Occipital lobe (tissue), 2 donors: ENCODE results near the gene CLHC1. TPM values are rescaled to one million over a fixed set of nuclear protein-coding genes. Genes with fewer than 3 reads are reported as not detected.

Source experiments
- DNase-seq: peaks from one replicate; lab custom pipeline; 2025; lab: John Stamatoyannopoulos, UW
- total RNA-seq: library from RNA; depleted of rRNA; stranded (reverse); fragments of >200 nt; gene quantifications from one replicate; pipeline ENCODE4 v1.2.3, GENCODE V29; 2014

Gene CLHC1
- total RNA-seq, 1 donor from 2014 or later, result 53.0 TPM

DNA sequence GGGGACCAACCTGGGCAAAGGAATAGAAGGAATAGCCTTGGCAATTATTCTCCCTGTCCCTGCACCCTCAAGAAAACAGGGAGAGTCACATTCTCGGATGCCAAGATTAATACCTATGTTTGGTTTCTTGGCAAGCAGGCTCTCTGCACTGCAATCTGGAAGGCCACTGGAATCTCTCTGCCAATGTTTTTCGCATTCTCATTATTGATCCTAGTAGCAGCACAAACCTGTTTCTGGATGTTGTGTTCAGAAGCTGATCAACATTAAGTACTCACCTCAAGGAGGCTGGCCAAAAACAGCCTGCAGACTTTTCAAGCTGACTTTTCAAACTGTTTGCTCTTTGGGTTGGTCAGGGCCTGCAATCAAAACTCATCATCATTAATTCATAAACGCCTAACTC, 62.2 kb downstream of the CLHC1 start:
- DNase-seq, result no peak

DNA sequence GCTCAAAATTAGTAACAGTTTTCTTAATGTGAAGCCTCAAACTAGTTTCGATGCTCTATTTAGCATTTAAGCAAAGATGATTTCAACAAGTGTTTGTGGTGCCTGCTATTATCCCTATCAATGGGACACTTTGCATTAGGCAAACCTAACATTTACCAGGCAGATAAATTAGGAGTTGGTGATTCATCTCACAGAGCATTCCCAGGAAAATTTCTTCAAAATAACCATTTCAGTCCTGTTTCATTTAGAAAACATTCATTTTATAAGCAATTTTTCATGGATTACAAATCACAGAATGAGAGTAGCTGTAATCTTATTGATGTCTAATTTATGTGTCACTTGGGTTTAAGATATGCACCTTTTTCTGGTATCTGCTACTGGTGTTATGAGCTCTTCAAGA, 62.7 kb downstream of the CLHC1 start:
- DNase-seq, result no peak

DNA sequence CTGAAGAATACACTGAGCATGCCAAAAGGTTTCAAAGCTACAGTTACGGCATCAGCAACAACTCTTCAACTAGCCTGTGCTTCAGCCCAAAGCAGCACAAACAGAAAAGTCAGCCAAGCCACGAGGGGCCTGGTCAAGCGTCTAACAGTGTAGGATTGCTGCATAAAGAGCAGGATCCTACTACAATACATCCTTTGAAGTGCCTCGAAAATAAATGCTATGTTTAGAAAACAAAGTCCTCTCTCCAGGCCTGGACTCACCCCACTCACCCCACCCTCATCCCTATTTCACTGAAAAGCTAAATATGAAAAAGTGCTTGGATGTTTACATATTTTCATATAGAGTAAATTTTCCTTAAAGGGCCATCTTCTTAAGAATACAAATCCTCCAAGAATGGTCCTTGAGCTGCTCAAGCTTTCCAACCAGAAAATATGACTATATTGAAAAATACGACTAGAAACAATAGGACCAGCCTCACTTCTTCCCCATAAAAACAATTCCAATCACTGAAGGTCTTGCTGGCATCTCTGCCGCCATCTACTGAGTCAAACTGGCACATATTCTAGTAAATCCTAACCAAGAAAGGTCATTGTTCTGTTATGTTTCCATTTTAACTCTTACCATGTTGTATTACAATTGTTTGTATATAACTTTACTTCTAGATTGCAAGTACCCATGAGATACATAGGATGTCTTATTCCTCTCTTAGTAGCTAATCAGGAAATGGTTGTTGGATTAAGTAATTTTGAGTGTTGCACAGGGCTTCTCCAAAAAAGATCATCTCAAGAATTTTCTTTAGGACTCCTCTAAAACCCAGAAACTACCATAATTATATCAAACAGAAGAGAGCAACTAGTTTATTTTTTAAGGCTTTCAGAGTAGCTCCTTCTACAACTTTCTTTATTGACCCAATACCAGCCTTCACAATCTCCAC, 63.6 kb downstream of the CLHC1 start:
- peak; percentile 53 for DNase-seq

DNA sequence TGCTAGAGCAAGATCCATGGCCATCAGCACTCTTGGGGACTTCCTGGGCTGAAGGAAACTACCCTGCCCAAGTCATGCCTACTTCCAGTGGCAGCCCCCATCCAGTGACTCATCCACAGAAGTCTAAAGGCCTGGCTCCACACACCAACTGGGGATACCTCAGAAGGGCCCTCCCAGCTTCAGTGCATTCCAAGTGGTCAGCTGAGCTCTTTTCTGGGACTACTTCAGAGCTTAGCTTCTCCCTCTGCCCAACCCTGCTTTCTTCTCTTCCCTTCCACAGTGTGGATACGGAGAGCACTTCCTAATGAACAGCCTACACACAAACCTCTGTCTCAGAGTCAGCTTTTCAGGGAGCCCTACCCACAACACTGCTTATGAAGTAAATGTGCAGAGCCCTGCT, 66.5 kb downstream of the CLHC1 start:
- DNase-seq, result no peak

DNA sequence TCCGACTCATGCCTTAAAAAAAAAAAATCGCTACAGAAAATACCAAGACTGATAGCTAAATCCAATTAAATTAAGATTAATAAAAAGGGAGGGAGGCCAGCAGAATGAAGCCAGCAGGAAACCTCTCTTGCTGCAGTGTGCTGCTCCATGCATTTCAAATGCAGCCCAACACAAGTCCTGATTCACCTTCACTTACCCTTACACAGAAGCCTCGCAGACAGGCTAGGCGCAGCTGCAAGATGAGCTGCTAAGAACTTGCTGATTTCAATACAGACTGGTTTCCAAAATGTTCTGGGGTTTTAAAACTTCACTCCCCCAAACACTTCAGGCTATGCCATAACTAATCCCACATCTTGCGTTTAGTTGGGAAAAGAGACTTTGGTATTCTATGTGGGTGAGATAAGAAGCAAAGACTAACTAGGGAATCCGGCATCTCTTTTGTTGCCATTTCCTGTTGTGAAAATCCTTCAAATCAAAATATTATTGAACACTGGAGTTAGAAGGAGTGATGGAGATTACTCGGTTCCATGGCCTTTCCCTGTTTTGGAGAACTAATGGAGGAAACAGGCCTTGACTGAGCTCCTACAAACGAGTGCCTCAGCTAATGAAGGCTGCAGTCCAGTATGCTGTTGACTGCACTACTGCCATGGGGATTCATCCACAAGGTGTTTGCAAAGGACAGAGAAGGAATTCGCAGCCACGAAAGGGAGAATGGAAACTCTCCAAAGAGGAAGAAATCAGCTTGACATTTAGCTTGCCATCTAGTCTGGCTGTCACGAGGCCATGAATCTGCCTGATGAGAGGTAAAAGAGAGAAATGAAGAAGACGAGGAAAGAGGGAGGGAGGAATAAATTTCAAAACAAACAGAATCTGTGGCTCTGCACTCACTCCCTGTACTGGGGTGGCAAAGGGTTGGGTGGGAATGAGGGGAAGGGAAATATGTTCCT, 67.3 kb downstream of the CLHC1 start:
- no peak for DNase-seq

DNA sequence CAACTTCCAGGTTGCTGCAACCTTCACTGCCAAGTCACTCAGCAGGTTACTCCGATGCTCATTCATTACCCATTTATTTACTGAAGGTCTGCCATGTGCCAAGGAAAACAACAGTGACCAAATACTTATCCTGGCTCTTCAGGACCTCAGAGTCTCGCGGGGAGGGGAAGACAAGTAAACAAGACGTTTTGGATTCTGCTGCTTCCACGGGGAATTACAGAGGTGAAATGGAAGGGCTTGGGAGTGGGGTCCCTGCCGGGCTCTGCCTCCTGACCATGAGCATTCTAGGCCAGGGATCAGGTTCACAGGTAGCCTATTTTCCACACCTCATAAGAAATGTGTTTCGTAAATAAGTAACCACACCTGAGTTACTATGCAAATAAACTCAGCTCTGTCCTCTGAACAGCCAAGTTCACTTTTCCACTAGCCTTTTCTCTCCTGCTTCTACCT, 68.1 kb downstream of the CLHC1 start:
- no peak for DNase-seq

DNA sequence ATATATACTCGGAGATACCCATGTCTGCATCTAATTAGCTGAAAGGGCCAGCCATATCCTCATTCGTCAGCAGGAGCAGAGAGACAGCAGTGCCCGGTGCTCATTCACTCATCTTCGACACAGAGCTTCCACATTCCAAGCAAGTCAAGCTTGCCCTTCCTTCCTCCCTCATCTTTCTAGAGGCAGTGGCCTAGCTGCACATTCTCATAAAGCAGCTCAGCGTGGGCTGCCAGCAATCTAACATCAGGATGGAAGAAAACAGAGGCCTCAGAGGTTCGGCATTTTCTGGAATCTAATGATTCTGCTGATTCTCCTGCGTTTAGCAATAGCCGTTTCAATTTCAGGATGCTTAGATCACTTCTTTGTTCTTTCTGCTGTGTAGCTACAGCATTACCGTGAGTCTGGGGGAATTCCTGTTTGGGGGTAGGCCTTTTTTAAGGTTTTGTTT, 68.8 kb downstream of the CLHC1 start:
- DNase-seq, result no peak

DNA sequence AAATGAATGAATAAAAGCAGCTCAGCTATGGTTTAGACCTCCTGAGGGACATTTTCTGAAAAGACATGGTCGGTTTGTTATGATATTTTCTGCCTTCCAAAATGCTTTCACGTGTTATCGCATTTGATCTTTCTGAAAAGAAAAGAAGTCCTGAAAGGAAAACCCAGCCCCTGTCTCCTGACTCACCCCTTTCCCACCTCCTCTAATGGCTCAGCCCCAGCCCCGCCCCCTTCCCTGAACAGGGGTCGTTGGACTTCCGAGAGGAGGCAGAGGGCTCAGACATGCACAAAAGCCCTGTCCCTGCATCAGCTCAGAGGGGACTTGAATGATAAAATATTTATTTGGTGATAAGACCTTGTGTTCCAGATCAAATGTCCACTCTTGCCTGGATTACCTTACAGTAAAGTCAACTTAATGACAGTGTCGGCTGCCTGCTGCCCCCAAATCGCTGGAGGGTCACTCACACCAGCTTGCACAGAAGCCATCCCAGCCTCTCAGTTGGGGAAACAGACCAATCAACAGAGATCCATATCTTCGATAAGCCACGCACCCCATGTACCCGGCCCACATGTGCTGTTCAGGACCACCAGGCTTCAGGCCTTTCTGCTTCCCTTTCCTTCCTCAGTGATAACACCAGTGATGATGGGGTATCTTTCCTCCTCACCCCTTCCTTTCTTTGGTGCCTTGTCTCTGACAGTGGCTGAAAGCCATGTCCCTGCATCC, 69.6 kb downstream of the CLHC1 start:
- no peak for DNase-seq

DNA sequence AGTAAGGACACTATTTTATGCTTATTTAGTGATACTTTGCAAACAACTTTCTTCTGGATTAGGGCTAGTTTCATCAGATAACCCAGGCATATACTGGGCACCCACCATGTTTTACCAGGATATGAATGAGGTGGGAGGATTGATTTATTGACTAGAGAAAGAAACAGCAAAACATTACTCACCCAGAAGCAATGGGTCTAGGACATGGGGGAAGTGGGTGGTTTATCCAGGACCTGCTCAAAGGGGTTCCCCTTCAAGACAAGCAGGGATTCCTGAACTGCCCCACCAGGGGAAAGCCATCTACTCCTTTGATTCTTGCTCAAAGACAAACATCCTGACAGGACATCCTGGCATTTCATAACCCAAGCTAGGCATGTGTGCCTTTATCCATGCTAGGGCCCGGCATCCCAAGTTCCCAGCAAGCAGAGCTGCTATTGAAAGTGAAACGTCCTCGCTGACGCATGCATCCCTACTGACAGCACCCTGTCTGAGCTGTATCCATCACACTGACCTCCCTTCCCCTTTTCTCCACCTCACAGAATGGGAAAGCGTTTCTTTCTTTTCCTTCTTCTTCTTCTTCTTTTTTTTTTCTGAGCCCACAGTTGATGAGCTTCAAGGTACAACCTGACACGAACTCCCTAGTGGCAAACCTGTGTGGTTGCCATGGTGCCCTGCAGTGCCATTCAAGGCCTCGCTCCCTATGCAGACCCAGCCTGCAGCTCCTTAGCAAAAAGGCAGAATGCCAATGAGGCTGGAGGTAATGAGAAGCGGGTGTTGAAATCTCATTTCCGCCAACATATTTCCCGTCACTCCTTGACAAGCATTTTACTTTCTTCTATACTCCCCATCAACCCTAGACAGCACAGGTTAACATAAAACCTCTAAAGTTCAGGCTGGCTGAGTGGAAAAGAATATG, 70.5 kb downstream of the CLHC1 start:
- no peak for DNase-seq

DNA sequence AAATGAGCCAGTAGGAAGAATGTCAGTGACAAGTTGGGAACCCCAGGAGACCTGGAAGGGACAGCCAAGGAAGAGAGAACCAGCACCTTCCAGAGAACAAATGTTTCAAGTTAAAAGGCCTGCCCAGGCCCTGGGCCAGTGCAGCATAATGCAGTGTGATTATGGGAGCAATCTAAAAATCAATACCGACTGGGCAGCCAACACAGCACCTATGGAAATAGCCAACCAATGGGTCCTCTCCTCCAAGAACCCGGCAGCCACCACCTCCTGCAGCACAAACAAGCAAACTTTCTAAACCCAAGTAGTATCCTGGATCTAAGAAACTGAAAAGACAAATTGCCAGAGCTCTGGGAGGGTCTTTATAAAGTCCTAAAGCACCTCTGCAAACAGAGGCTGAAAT, 71.7 kb downstream of the CLHC1 start:
- DNase-seq, result no peak

DNA sequence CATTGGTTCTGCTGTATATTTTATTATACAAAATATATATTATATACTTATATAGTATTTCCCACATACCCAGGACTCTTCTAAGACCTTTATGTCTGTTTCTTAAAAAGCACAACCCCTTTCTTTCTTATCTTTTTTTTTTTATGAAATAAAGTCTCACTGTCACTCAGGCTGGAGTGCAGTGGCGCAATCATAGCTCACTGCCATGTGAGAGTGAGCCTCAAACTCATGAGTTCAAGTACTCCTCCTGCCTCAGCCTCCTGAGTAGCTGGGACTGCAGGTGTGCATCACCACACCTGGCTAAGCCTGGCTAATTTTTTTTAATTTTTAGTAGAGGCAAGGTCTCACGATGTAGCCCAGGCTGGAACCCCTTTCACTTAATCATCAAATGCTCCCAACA, 72.3 kb downstream of the CLHC1 start:
- DNase-seq, result no peak

DNA sequence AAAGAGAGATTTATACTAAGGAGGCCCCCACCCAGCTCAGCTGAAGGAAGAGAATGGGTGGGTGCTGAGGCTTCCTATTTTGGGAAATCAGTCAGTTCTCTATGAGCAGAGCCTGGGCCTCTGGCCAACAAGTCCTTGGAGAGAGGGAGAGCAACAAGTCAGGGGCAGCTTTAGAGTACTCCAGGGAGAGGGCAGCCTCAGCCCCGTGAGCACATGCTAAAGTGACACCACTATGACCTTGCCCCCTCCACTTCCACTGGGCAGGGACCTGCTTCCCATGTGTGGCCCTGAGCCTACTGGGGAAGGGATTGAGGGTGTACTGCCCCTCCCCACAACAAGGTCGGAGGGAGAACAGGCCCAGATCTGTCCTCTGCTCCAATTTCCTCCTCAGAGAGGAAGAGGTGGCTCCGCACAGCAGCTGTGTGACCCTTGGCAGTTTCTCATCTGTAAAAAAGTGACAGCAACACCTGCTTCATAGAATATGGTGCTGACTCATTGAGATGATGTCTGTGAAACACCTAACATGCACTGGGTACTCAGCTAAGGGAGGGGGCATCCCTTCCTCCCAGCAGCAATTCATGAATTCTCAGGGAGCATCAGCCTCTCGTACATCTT, 72.9 kb downstream of the CLHC1 start:
- DNase-seq, result no peak

DNA sequence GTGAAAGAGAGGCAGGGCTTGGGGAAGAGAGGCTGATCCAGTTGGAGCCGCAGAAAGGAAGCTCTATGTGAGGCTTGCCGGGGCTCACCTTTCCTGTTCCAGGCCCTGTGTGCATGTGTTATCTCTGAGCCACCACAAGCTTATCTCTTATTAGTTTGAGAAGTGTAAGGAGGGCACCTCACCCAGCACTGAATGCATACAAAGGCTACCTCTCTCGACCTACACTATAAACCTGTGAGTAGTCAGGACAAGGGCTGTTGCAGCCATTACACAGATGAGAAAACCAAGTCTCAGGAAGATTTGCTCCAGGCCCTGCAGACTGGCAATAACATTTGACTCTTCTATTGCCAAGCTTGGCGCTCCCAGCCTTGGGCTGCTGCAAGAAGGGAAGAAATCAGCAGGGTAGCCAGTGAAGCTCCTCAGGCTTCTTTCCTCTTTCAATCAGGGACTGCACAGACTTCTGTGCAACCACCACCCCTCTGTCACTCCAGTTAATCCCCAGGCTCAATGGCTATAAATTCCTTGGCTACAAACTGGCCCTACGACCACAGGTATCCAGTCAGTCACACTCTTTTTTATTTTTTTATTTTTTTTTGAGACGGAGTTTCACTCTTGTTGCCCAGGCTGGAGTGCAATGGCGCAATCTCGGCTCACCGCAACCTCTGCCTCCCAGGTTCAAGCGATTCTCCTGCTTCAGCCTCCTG, 73.8 kb downstream of the CLHC1 start:
- DNase-seq, result no peak

DNA sequence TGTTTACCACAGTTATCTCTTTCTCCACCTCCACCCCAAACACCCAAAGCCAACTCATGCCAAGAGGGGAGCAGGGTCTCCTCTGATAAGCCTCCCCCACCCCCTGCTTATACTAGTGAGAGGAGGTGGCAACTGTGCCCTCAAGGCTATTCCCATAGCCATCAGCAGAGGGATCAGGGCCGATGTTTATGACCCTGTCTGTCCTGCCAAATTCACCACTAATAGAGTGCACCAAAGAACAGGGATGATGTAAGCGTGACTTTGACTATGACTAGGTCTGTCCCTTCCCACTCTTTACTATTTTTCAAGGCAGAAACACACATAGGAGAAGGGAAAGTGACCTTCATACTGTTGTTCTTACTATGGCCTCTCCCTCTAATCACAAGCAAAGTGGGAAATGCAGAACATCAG, 74.6 kb downstream of the CLHC1 start:
- no peak for DNase-seq

DNA sequence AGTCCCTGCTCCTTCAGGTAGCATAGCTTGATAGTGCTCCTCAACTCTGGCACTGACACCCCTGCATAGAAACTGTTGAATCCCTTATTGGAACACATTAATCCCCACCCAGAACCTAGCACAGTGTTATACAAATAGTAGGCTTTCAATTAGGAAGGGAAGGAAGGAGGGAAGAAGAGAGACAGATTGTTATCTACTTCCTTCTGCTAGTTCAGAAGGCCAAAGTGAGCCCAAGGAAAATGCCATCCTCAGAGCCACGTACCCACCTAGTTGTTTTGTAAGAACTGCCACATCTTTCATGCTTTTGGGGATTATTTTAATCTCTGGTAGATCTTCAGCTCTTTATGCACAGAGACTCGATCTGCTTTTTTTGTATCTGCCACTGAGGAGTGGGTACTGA, 75.1 kb downstream of the CLHC1 start:
- DNase-seq, result no peak

DNA sequence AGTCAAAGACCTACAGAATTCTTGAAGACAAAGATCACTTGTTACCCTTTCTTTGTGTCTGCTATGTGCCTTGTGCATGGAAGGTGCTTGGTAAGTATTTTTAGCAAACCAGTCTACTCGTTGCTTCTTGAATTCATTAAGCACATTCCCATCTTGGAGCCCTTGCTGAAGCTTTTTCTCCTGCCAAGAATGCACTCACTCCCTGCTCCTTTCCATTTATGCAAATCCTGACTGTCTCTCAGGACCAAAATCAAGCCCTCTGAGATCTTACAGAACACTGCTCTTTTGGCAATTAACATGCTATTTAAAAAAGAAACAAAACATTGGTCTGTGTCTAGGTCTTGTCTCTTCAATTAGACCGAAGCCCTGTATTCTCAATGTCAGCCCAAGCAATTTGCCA, 75.8 kb downstream of the CLHC1 start:
- no peak for DNase-seq

DNA sequence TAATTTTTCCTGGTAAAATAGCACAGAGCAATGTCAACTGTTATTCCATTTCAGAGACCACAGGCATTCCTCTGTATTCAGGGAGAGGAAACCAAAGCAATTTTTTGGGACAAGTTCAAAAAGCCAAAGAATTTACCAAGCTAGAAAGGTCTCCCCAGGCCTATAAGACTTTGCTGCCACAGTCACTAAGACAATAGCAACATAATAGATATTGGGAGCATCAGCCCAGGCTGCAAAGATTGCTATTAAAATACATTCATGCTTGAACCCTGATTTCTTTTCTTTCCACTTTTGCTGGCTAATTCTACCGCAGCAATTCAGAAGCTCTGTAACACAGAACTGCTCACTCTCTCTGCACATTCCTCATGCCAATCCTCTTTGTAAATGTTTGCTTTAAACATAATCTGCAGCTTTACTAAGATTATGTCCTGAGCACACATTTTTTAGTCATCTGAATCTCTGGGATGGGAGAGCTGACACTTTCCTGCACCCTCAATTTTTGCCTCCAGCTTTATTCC, 76.3 kb downstream of the CLHC1 start:
- no peak for DNase-seq

DNA sequence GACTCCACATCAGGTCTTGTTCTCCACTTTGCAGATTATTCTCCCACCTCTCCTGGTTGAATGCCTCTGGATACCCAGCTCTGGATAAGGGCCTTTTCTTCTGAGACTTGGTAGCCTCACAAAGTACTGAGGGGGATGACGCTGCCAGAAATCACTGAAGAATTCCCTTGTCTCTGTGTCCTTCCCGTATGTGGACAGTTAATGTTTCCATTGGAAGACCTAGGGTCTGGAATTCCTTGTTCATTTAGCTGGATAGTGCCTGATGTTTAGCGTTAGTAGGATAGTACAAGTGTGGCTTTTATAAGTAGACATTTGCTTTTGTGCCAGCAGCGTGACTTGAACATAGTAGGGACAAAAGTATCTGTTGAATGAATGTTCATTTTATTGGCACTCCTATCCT, 76.9 kb downstream of the CLHC1 start:
- no peak for DNase-seq

DNA sequence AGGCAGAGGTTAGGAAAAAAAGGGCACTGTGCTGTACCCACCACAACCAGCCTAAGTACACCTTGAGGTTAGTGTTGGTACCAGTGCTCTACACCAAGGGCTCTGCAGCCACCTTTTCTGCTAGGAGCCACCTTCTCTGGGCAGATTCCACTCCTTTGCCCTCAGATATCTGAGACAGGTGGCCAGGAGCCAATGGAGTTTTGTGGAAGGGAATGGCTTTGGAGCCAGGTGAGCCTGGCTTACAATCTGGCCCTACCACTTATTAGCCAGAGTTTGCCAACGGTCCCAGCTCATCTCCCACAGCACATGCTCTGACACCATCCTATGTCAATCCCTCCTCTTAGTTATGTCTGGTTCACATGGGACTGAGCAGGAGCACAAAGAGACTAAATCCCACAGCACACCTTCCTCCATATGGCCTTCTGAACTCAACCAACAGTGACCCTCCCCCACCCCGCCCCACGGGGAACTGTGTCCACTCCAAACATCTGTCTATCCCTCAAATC, 77.5 kb downstream of the CLHC1 start:
- DNase-seq, result no peak
